Coronary artery (tissue), 2 donors: ENCODE measurements around the gene GRIA4.

Experiments used
- DNase-seq: peaks from one replicate; pipeline ENCODE4 v3.0.0-alpha.2; 2017; ENCODE audit warnings: low spot score
- H3K27ac ChIP-seq, 2 donors: fragments of 200-600 bp; sonication (generic); one replicate each; pipeline ENCODE4 v1.5.1; 2016 to 2019
- H3K4me3 ChIP-seq: fragments of 200-600 bp; sonication (generic); 2 replicates; pipeline ENCODE4 v1.5.1; 2016; ENCODE audit warnings: mild to moderate bottlenecking, moderate library complexity
- TF ChIP-seq, protein P1 (sequence below): fragments of 200-600 bp; sonication (generic); IDR thresholded peaks from one replicate; pipeline ENCODE4 v1.5.1; 2019; ENCODE audit warnings: antibody characterized with exemption

The GRIA4 gene

DNA sequence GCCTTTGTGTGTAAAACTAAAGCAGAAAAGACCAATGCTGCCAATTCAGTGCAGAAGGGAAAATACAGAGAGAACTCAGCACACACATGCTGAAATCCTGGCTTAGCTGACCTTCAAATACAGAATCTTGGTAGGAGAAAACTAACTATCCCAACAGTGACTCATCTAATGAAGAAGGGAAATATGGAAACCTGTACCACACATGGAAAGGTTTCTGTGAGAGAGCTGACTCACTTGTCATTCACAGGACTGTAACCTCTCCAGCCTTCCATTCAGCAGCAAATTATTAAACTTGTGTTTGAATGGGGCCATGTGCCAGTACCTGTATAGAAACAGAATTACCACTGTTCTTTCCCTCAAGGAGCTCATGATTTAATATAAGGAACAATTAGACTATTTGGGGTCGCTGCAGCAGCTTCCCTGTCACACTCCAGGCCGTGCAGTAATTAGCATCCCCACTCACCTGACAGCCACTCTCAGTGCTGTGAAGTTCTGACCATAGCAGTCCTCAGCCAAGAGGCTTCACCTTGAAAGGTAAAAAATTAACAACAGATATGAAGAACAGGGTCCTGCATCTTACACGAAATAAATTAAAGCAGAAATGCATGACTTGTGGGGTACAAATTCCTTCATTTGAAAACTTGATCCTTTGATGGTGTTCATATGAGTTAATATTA lies 358.3 kb downstream of the GRIA4 start:
- Histone ChIP-seq H3K4me3 (no peak overlapping the region), H3K27ac (no peak overlapping the region)
- DNase-seq = no peak
- TF ChIP-seq, protein P1, sequence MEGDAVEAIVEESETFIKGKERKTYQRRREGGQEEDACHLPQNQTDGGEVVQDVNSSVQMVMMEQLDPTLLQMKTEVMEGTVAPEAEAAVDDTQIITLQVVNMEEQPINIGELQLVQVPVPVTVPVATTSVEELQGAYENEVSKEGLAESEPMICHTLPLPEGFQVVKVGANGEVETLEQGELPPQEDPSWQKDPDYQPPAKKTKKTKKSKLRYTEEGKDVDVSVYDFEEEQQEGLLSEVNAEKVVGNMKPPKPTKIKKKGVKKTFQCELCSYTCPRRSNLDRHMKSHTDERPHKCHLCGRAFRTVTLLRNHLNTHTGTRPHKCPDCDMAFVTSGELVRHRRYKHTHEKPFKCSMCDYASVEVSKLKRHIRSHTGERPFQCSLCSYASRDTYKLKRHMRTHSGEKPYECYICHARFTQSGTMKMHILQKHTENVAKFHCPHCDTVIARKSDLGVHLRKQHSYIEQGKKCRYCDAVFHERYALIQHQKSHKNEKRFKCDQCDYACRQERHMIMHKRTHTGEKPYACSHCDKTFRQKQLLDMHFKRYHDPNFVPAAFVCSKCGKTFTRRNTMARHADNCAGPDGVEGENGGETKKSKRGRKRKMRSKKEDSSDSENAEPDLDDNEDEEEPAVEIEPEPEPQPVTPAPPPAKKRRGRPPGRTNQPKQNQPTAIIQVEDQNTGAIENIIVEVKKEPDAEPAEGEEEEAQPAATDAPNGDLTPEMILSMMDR = no peak

DNA sequence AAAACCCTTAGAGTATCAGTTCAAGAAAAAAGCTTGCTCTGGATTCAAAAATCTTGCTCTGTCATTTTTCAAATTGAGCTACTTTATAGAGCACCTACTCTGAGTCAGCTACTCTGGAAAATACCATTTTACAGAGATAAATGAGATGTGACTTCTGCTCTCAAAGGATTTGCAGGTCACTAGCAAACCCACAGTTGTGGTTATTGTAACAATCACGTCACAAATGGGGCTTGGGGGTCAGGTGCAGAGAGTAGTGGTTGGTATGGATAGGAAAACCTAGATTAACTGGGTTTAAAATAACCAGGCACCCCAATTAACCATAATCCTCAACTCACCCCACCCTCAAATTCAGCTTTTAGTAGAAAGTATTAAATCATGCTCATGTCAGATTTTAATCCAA lies 359.9 kb downstream of the GRIA4 start:
- TF ChIP-seq, protein P1 = no peak
- no peak for DNase-seq
- Histone ChIP-seq H3K27ac (no peak overlapping the region), H3K4me3 (no peak overlapping the region)

DNA sequence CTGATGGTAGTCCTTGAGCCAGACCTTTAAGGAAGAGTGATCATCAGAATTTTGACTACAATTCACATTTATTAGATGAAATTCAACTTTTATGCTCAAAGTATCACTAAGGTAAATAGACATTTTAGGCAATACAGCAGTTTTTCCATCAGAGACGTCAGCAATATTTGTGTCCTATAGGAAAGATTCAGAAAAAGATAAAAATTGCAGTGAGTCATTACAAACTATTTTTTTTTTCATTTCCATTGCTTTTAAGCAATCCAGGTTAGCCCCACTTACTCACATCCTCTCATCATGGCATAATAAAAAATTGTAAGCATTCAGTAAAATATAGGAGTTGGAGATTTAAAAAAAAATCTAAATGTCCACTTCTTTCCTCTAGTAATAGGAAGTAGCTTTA lies 365.3 kb downstream of the GRIA4 start:
- H3K27ac ChIP-seq = no peak overlapping the region
- H3K4me3 ChIP-seq = no peak overlapping the region
- TF ChIP-seq, protein P1 = no peak
- no peak for DNase-seq

DNA sequence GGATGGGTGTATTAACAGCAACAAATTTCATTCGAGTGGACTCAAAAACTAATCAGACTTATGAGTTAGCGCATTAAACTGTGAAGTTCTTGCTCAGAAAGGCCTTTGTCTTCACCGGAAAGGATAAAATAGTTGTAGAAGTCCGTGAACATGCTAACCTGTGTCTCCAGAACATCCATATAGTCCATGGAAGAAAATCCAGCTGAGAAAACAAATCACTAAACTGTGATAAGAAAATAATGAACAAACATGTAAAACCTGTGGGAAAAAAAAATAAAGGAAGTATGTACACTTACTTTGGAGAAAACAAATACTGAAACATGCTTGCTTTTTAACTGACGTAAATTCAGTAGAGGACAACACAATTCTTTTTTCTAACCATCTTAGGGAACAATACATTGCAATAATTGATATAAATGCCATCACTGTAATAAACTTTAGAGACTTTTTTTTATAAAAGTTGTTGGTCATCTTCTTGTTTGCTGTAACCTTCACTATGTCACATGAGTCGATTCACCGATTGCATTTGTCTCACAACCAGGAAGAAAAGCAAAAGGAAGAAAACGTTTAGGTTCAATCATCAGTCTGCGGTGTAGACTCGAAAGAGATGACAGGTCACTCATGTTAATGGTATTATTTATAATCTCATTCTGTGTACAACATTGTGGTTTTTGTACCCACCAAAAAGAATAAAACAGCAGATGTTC lies 370.3 kb downstream of the GRIA4 start:
- TF ChIP-seq, protein P1 = no peak
- Histone ChIP-seq H3K4me3 (no peak overlapping the region), H3K27ac (no peak overlapping the region)
- no peak for DNase-seq

DNA sequence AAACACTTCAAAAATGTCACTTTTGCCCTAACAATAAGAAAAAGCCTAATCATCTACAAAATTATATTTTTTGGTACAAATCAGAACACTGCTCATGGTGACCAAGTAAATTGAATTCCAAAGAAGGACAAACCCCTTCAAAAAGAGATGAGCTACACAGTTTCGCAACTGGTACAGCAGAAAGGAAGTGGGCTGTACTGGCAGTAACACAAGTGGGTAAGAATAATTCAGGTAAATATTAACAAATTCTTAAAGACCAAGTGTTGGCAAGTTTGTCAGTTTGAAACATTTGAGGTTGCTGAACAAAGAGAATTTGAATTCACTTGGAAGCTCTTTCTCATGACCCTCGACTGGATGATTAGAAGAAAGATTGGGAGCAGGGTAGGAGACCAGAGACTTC lies 376.7 kb downstream of the GRIA4 start:
- TF ChIP-seq, protein P1 = no peak
- no peak overlapping the region for H3K27ac ChIP-seq
- DNase-seq = no peak
- no peak overlapping the region for H3K4me3 ChIP-seq

DNA sequence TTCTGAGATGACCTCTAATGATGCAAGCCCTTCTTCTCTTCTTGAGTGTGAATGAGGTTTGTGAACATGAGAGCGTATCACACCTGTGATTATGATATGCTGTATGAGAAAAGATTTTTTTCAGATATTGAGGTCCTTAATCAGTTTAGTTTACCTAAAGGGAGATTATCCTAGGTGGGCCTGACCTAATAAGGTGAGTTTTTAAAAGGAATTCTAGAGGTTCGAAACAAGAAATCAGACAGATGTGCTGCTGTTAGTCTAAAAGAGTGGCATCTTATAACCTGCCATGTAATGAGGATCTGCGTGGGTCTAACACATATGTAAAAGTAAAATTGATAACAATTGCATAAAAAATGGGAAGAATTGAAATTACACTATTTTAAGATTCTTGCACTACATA lies 378.3 kb downstream of the GRIA4 start:
- DNase-seq = no peak
- H3K27ac ChIP-seq = no peak overlapping the region
- no peak overlapping the region for H3K4me3 ChIP-seq
- TF ChIP-seq, protein P1 = no peak

DNA sequence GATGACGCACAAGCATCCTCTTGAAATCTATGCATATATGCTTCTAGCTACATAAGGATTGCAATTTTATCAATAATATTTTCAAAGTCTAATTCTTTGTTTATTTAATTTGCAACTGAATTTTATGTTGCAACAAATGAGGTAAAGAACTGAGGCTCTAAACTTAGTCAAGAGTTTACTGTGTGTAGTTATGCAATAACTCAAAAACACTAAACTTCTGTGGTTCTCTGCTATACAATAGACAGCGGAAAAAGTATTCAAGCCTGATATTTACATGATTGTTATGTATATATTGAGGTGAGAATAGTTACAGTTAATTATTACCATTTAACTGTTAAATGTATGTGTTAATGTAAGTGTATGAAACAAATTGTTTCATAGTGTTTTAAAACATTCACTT lies 379.3 kb downstream of the GRIA4 start:
- no peak overlapping the region for H3K4me3 ChIP-seq
- H3K27ac ChIP-seq = no peak overlapping the region
- no peak for DNase-seq
- TF ChIP-seq, protein P1 = no peak
